ENCODE results near the gene FBXL5.

FBXL5 gene

DNA sequence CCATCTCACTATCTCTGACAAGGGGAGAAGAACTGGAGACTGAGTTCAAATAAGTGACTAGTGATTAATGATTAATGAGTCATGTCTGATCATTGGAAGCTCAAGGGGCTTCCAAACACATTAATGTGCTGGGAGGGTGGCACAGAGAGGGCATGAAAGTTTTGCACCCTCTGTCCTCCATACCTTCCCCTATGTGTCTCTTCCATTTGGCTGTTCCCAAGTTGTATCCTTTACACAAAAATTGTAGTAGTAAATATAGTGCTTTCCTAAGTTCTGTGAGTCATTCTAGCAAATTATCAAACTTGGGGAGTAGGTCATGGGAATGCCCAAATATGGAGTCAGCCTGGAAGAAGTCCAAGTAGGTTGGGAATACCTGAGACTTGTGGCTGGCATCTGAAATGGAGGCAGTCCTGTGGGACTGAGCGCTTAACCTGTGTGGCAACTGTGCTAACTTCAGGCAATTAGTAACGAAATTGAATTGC lies 22.4 kb upstream of the FBXL5 start:
- H3K27ac ChIP-seq: peak overlapping the region; percentile 90
- peak; percentile 91 for DNase-seq (ENCODE audit: low read depth, low spot score)

DNA sequence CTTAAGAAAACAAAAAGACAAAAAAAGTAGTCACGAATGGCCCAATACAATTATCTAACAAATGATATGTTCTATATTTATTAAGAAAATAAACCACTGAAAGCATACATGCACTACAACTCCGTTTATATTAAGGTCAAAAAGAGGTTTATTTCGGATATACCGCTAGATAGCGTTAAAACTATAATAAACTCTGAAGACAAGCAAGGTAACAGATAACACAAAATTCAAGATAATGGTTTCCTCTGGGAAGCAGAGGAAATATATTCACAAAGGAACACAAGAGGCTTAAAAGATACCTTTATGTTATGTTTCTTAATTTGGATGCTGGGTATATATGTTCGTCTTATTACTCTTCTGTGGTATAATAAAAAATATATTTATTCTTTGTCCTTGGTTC lies 21.7 kb upstream of the FBXL5 start:
- peak overlapping the region; percentile 90 for H3K27ac ChIP-seq
- DNase-seq (ENCODE audit: low read depth, low spot score): no peak

DNA sequence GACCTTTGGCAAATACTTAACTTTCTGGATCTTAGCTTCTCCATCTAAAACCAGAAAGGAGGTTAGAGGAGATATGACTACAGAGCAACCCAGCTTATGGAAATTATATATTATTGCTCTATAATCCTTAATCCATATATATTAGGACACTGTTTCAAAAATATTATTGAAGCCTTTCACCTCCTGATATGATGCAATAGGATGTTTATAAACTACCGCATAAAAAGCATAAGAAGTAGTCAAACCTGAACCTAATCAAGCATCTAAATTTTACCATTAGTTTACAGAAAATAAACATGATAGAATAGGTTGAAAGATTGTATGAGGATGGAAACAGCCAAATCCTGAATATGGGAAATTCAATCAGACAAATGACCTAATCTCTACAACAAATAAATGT lies 20.9 kb upstream of the FBXL5 start:
- no peak for DNase-seq (ENCODE audit: low read depth, low spot score)
- H3K27ac ChIP-seq: no peak overlapping the region

DNA sequence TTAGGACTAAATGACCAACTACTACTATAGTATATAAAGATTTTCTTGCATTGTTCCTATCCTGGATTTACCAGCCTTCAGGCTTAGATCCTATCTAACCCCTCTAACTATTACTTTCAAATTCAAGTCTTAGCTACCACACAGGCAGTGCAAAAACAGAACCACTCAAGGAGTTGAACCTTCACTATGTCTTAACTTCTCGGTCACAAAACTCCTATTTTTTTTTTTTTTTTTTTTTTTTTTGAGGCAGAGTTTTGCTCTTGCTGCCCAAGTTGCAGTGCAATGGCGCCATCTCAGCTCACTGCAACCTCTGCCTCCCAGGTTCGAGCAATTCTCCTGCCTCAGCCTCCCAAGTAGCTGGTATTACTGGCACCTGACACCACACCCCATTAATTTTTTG lies 20.2 kb upstream of the FBXL5 start:
- H3K27ac ChIP-seq: no peak overlapping the region
- DNase-seq (ENCODE audit: low read depth, low spot score): no peak

DNA sequence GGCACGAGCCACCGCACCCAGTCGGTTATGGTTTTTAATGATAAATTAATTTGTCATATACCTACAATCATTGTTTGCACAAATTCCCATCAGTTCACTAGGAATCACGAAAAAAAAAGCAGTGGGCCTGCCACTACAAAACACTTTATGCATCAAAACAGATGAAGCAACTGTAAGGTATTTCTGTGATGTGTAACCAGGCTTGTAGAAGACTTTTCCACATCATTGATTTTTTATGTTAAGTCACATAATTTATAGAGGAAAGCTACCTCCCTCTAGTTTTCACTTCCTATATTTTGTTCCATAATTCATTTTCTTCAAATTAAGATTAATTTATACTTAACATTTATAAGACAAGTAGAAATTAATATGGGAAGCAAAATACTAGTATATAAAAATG lies 19.8 kb upstream of the FBXL5 start:
- no peak for DNase-seq (ENCODE audit: low read depth, low spot score)

DNA sequence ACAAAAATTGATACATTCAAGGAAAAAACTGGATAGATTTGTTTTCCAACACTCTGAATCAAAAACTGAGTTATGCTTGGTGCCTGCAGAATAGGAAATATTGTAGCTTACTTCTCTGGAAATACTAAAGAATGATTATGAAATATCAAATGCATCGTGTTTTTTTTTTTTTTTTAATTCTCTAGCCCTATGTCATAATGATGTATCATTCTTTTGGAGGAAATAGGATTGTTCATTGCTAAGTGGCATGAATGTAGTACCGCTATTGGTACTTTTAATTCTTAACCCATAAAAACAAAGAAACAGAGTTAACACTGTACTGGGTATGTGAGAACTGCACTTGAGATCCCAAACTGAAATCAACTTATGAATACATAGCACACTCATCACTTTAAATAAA lies 18.9 kb upstream of the FBXL5 start:
- DNase-seq (ENCODE audit: low read depth, low spot score): no peak
- H3K27ac ChIP-seq: no peak overlapping the region

More for the DNA sequence above, 19.8 kb upstream of the FBXL5 start:
- H3K27ac ChIP-seq: no peak overlapping the region

DNA sequence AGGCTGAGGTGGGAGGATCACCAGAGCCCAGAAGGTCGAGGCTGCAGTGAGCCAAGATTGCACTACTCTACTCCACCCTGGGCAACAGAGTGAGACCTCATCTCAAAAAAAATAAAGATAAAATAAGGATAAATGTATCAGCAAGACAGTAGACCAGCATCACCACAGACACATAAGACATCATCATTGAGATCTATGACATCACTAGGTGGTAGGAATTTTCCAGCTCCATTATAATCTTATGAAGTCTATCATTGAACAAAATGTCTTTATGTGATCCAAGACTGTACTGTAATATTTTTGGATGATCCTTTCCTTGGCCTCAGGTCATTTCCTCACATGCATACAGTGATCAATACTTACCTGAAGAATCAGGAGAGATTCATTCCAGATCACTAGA lies 18.2 kb upstream of the FBXL5 start:
- no peak for DNase-seq (ENCODE audit: low read depth, low spot score)
- no peak overlapping the region for H3K27ac ChIP-seq

DNA sequence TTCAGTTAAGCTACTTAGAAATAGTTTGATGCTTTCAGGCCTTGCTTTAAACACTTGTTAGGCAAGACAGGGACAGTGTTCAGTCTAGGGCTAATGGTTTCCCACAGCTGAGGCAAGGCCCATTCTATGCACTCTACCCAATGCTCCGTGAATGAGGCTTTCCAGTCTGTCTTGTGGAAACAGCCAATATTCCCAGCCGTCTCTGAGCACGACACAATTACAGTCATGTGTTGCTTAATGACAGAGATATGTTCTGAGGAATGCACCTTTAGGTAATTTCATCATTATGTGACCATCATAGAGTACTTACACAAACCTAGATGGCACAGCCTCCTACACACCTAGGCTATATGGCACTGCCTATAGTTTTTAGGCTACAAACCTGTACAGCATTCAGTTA lies 16.9 kb upstream of the FBXL5 start:
- no peak for DNase-seq (ENCODE audit: low read depth, low spot score)
- H3K27ac ChIP-seq: peak overlapping the region; percentile 51

DNA sequence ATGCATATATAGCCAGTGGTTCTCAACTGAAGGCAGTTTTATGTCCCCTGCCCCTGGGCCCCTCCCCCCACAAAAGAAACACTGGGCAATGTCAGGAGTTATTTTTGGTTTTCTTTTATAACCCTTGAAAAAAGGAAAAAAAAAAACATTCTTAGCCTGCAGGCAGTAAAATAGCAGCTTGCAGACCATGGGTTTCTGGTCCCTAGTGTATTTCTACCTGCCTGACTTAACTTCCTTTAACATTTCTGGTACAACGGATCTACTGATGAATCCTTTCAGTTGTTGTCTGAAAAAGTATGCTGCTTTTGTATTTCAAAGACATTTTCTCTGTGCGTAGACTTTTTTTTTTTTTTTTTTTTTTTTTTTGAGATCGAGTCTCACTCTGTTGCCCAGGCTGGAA lies 15.4 kb upstream of the FBXL5 start:
- DNase-seq (ENCODE audit: low read depth, low spot score): no peak
- H3K27ac ChIP-seq: peak overlapping the region; percentile 51

DNA sequence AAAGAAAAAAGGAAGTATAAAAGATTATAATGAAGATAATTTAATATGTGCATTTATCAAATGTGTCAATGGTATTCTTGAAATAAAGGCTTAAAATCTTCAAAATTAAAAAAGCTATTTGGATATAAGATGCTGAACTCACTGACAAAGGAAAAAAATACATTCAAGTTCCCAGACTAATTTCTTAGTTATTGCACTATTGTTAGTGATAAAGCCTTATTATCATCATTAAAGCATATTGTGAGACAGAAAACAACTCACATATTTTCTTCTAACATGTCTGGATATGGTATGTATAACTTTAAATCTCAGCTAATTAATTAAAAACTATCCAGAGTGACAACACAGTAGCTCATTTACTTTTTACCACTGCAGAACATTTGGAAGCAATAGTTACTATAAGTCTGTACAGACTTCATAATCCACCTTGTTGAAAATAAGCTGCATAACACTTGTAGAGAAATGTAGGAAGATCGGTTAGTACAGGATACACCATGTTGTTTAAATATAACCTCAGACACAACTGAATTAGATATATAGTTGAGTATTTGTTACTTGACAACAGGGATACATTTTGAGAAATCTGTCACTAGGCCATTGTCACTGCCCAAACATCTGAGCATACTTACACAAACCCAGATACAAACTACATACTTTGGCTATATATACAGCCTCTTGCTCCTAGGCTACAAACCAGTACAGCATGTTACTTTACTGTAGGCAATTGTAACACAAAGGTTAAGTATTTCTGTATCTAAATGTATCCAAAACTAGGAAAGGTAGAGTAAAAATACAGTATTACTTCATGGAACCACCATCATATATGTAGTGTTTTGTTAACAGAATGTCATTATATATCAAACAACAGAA lies 13.6 kb upstream of the FBXL5 start:
- no peak for DNase-seq (ENCODE audit: low read depth, low spot score)
- peak overlapping the region; percentile 99 for H3K27ac ChIP-seq

DNA sequence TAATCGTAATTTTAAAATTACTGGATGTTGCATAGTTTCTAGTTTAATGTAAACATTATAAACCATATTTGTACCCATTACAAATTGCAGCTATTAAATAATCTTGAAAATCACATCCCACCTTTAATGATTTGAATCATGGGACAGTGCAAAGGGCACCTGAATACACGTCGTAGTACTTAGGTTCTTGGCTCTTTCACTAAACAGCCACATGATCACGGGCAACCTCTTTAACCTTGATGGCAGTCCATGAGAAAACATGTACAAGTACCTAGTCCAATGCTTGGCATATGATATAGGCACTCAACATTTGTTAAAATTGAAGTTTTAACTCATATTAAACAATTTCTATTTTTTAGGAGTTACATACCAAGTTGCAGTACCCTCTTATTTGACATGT lies 11.8 kb upstream of the FBXL5 start:
- H3K27ac ChIP-seq: peak overlapping the region; percentile 99
- no peak for DNase-seq (ENCODE audit: low read depth, low spot score)

DNA sequence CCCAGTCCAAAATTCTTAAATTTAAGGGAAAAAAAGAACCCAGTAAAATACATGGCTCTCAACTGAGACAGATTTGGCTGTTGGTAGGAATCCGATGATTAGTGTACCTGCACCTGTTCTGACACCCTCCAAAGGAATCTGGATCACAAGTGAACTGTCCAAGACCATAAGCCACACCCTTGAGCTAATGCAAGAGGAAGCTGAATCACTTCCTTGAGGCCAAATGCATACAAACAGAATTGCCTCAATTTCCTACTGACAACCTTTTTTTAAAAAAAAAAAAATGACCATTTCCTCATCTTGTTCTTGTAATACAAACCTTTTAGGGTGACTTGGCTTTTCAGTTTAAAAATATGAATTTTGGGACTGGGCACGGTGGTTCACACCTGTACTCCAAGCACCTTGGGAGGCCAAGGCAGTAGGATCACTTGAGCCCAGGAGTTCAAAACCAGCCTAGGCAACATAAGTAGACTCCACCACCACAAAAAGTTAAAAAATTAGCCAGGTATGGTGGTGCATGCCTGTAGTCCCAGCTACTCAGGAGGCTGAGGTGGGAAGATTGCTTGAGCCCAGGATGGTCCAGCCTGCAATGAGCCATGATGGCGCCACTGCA lies 10.7 kb upstream of the FBXL5 start:
- DNase-seq (ENCODE audit: low read depth, low spot score): peak; percentile 93
- H3K27ac ChIP-seq: peak overlapping the region; percentile 99

DNA sequence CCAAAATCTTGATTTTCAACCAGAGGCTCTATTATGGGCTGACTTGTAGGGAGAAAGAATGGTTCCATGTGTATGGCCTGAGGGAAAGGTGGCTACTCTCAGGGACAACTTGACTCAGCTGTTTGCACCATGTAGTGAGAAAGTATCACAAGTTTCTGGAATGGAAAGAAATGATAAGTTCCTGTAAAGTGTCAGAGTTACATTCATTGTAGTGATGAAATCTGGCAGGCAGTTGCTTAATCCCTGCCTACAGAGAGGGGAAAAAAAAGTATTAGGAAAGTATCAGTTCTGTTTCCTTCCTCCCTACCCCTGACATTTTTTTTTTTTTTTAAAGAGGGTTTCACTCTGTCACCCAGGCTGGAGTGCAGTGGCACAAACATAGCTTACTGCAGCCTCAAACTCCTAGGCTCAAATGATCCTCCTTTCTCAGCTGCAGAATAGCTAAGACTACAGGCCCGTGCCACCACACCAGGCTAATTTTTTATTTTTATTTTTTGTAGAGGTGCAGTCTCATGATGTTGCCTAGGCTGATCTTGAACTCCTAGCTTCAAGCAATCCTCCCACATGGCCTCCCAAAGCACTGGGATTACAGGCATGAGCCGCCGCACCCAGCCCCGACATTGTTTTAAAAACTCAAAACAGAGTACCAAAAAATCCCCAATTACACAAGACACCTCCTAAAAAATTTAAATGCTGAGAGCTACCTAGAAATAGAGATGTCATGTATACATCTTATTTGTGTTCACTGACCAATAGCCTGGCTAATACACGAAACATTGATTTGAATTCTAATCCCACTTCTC lies 4.8 kb upstream of the FBXL5 start:
- peak; percentile 40 for DNase-seq (ENCODE audit: low read depth, low spot score)
- H3K27ac ChIP-seq: peak overlapping the region; percentile 91

DNA sequence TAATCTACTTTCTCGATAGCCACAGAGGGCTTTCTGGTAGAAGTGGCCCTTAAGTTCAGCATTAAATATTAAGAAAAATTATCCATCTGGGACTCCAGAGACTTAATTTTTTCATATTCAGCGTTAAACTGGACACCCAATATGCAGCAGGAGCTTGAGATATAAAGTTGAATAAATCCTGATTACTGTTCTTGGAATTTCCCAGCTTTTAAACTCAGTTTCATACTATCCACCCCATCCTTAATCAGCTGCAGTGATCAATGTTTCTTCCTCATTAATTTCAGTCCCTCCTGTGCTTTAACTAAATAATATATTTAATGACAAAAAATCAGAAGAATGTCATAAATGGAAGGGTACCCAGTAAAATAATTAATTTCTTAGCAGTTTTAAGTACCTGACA lies 3.6 kb upstream of the FBXL5 start:
- no peak for DNase-seq (ENCODE audit: low read depth, low spot score)
- peak overlapping the region; percentile 91 for H3K27ac ChIP-seq

DNA sequence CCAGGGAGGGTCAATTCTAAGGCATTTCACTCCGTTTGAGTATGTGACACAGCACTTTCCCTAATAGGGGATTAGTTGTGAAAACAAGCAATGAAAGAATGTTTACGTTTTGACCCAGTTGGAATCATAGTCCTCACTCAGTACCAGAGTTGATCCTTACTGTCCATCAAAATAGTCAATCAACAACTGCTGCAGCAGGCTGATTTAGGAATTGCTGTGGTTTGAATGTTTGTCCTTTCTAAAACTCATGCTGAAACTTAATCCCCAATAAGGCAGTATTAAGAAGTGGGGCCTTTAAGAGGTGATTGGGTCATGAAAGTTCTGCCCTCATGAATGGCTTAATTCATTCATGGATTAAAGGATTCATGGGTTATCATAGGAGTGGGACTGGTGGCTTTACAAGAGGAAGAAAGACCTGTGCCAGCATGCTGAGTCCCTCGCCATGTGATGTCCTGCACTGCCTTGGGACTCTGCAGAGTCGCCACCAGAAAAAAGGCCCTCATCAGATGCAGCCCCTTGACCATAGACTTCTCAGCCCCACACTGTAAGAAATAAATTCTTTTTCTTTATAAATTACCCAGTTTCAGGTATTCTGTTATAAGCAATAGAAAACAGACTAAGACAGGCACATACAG lies 3.1 kb upstream of the FBXL5 start:
- DNase-seq (ENCODE audit: low read depth, low spot score): no peak

DNA sequence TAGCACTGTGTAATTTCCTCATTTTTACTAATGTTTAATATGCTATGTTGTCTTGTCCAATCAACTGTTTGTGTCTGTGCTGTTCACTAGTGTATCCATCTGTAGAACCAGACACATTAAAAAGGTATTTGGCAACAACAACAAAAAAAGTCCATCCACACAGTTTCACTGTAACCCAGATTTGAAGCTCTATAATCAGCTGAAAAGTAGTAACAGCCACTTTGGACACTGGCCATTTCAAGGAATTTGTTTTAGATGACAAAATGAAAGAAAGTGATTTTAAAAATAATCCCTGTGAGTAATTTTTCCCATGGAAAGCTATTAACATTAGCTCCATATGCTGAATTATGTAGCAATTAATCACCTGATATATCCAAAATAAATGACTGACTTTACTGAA lies 2.2 kb upstream of the FBXL5 start:
- DNase-seq (ENCODE audit: low read depth, low spot score): no peak
- peak overlapping the region; percentile 91 for H3K27ac ChIP-seq

More for the DNA sequence above, 3.1 kb upstream of the FBXL5 start:
- peak overlapping the region; percentile 91 for H3K27ac ChIP-seq

DNA sequence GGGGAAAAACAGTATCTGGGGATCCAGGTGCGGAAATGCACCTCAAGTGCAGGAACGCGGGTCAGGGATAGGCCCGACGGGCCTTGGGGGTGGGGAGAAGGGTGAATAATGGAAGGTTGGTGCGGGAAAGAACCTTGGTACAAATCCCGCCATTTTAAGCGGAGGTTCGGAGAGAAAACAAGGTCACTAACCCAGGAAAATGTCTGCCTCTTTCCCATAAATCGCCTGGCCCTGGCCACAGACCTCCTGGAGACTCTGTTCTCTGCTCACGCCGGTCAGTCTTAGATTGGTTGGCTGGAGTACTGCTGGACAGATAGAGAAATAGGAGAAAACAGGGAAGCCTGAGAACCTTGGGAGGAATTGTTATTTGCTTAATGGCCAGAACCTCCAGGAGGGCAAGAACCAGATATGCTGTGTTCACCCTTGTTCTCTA lies 897 bp upstream of the FBXL5 start:
- peak overlapping the region; percentile 91 for H3K27ac ChIP-seq
- DNase-seq (ENCODE audit: low read depth, low spot score): no peak

DNA sequence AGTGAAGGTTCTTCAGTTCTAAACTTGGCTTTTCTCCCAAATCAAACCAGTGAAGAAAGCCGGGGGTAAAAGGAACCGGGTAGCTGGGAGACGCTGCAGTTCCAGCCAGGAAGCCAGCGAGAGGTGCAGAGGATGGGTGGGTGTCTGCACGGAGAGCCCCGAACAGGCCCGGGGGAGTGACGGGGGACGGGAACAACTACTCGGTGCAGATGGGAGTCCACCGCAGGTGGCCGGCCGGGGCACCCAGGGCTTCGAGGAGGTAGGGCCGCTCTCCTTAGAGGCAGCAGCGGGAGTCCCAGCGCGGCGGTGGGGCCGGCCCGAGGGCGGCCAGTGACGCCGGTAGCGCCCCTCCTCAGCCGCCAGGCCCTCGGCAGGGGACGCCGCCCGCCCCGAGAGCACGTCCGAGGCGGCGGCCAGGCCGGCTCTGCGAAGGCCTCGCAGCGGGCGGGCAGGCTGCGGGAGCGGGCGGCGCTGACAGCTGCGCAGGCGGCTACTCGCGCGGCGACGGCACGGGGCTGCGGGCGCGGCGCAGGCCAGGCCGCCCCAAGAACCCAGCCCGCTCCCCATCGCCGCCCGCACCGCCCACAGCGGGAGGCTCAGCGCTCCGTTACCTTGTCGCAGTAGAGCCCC lies 449 bp downstream of the FBXL5 start:
- no peak for DNase-seq (ENCODE audit: low read depth, low spot score)
- peak overlapping the region; percentile 91 for H3K27ac ChIP-seq

DNA sequence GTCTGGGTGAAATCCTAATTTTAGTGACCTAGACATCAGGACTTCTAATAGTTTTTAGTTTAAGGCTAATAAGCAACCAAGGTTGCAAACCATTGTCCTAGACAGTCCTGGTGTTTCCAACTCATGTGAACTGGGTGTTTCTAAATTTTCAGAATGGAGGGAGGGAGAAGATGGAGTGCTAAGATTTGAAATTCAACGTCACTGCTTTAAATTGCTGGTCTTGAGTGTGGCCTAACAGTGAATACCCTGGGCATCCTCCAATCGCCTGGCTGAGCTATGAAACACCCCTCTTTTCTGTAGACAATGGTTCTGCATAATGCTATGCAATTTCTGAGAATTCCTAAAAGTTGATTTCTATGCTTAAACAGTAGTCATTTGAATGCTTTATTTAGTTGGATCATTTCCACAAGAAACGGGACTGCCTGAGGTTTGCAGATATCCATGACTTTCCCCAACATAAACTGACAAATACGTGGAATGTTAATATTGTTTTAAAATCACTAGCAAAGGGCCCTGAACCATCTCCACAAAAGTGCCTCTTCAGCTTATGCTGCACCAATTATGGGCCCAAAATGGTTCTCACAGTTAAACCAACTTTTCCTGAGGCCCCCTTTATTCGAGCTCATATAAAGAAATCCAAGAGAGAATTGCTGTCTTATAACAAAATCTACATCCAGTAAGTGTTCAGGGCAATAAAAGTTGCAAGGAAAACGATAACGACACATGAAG lies 1.1 kb downstream of the FBXL5 start:
- no peak for DNase-seq (ENCODE audit: low read depth, low spot score)
- peak overlapping the region; percentile 91 for H3K27ac ChIP-seq

All from epithelial cell of prostate (primary cell).